Lung (tissue), 12 donors: ENCODE data around the gene RAPGEF1. TPM values are rescaled to one million over a fixed set of nuclear protein-coding genes. Genes with fewer than 3 reads are reported as not detected.

Source experiments
- ATAC-seq: fragments of 200-7000 bp; cut with Tn5 transposase; one replicate; pipeline ENCODE4 v1.9.1; 2020; ENCODE audit warnings: moderate number of reproducible peaks; ENCODE audit not compliant: insufficient read depth, low FRiP score
- DNase-seq, 3 donors: peaks; one replicate each; pipeline ENCODE4 v3.0.0-alpha.2; 2013 to 2017
- H3K27ac ChIP-seq, 2 donors: one replicate each; pipeline ENCODE4 v1.5.1; 2013; ENCODE audit warnings: mild to moderate bottlenecking in 2 of 2, moderate library complexity in 2 of 2, control low read depth in 1 of 2, inconsistent platforms in 1 of 2, low read depth in 1 of 2, low read length in 1 of 2
- H3K27me3 ChIP-seq, 3 donors: one replicate each; pipeline ENCODE4 v1.5.1; 2013; ENCODE audit warnings: low read length in 2 of 3; ENCODE audit not compliant: control insufficient read depth in 3 of 3, insufficient read depth in 3 of 3
- H3K36me3 ChIP-seq, 4 donors: one replicate each; pipeline ENCODE4 v1.5.1; 2013; ENCODE audit warnings: low read length in 4 of 4, mild to moderate bottlenecking in 1 of 4, moderate library complexity in 1 of 4; ENCODE audit not compliant: control insufficient read depth in 4 of 4, insufficient read depth in 4 of 4
- H3K4me1 ChIP-seq, 5 donors: one replicate each; pipeline ENCODE4 v1.5.1; 2013; ENCODE audit warnings: low read length in 5 of 5, mild to moderate bottlenecking in 2 of 5, moderate library complexity in 1 of 5; ENCODE audit not compliant: control insufficient read depth in 5 of 5, insufficient read depth in 5 of 5
- H3K4me3 ChIP-seq: one replicate; pipeline ENCODE4 v1.5.1; 2013; ENCODE audit warnings: mild to moderate bottlenecking, control low read depth, moderate library complexity
- H3K9ac ChIP-seq, 2 donors: one replicate each; pipeline ENCODE4 v1.5.1; 2013; ENCODE audit warnings: low read length in 2 of 2, control low read depth in 1 of 2; ENCODE audit not compliant: insufficient read depth in 1 of 2
- H3K9me3 ChIP-seq, 4 donors: one replicate each; pipeline ENCODE4 v1.5.1; 2013; ENCODE audit warnings: low read length in 3 of 4, mild to moderate bottlenecking in 1 of 4, moderate library complexity in 1 of 4; ENCODE audit not compliant: control insufficient read depth in 4 of 4, insufficient read depth in 3 of 4
- CTCF ChIP-seq: IDR thresholded peaks from 2 replicates; pipeline ENCODE4 v1.5.1; 2012; ENCODE audit warnings: mild to moderate bottlenecking; ENCODE audit errors: control extremely low read depth, extremely low read depth
- WGBS, 2 donors: extraction: QIAGEN DNeasy Blood & Tissue Kit; methylation state at CpG; one replicate each; pipeline ENCODE4 v1.1.7; 2013; 5-methylcytosine and 5-hydroxymethylcytosine counted together
- polyA plus RNA-seq, 2 donors: library from polyadenylated mRNA; stranded (reverse); fragments of 200-250 nt; gene quantifications; one replicate each; pipeline ENCODE4 v1.2.1, GENCODE V29; 2013
- total RNA-seq, 2 donors: library from RNA; depleted of rRNA in 1 of 2; stranded (reverse); fragments of >200 nt in 1 of 2; gene quantifications; one replicate each; pipeline ENCODE4 v1.2.1, GENCODE V29; 2014 to 2021
- donor health status: control.
- donor health status: control.
- donor health status: Bipolar disorder and iron deficiency.
- donor health status: healthy.
- donor health status: DM: yes; HTN: yes; CAD: no.

The RAPGEF1 gene
- total and polyA plus RNA-seq, 4 donors = 38.9 to 134 (median 55.1) TPM

- Histone ChIP-seq H3K4me1 (peaks cover 0 to 3% (median 0%) of the 10 kb centered on the region in 5 donors), H3K9ac (no peak overlapping the region), H3K9me3 (no peaks in the 10 kb centered on the region), H3K36me3 (no peaks in the 10 kb centered on the region), H3K4me3 (no peak overlapping the region), H3K27me3 (peaks cover 0 to 19% (median 6%) of the 10 kb centered on the region in 3 donors), H3K27ac (no peak overlapping the region)
- WGBS, 2 donors = 58 to 62% methylated on average over 4 of the region's 4 CpGs
- DNase-seq (no peak), ATAC-seq (no peak)
- TF ChIP-seq CTCF = no peak
These were observed 19.3 kb upstream of the RAPGEF1 start for GRCh38 chr9:131759017-131759647.

- H3K27me3 ChIP-seq = peaks cover 0 to 19% (median 6%) of the 10 kb centered on the region in 3 donors
- WGBS, 2 donors = 47 to 54% methylated on average over 4 of the region's 4 CpGs
- DNase-seq = no peak
These were observed 17.7 kb upstream of the RAPGEF1 start for GRCh38 chr9:131757549-131757948.

GRCh38 chr9:131755541-131756198 is 15.8 kb upstream of the RAPGEF1 start:
- Histone ChIP-seq H3K9me3 (no peaks in the 10 kb centered on the region), H3K27ac (no peak overlapping the region), H3K36me3 (no peaks in the 10 kb centered on the region), H3K9ac (no peak overlapping the region), H3K4me1 (no peaks in the 10 kb centered on the region), H3K4me3 (no peak overlapping the region), H3K27me3 (peaks cover 0 to 19% (median 6%) of the 10 kb centered on the region in 3 donors)
- WGBS, 2 donors = 19 to 21% methylated on average over 12 of the region's 13 CpGs
- TF ChIP-seq CTCF = peak; percentile 75
- DNase-seq (peak; percentile 73 to 79 (median 79)), ATAC-seq (peak; percentile 88)

More at GRCh38 chr9:131757549-131757948, 17.7 kb upstream of the RAPGEF1 start:
- TF ChIP-seq CTCF = no peak
- Histone ChIP-seq H3K36me3 (no peaks in the 10 kb centered on the region), H3K4me3 (no peak overlapping the region), H3K9me3 (no peaks in the 10 kb centered on the region), H3K9ac (no peak overlapping the region), H3K27ac (no peak overlapping the region), H3K4me1 (peaks cover 0 to 3% (median 0%) of the 10 kb centered on the region in 5 donors)
- no peak for ATAC-seq
